Neutrophil (primary cell): ENCODE results near the gene FOSB.

Experiments
- H3K27ac ChIP-seq: fragments of 200-600 bp; sonication (generic); 2 replicates; pipeline ENCODE4 v1.5.1; 2016; ENCODE audit warnings: mild to moderate bottlenecking, moderate library complexity
- H3K27me3 ChIP-seq: fragments of 200-600 bp; sonication (generic); 2 replicates; pipeline ENCODE4 v1.6.0; 2016; ENCODE audit warnings: mild to moderate bottlenecking
- H3K36me3 ChIP-seq: fragments of 200-600 bp; sonication (generic); 2 replicates; pipeline ENCODE4 v1.5.1; 2017
- H3K4me1 ChIP-seq, 2 experiments: fragments of 200-600 bp in 1 of 2; sonication (generic) in 1 of 2; 1 replicate in 1 of 2; 2 replicates in 1 of 2; pipeline versions ENCODE4 v1.5.1 to v1.6.1; 2013 to 2016; ENCODE audit warnings: low read depth in 1 of 2, low read length in 1 of 2, mild to moderate bottlenecking in 1 of 2, moderate library complexity in 1 of 2; ENCODE audit not compliant: control insufficient read depth in 1 of 2, insufficient read depth in 1 of 2
- H3K4me3 ChIP-seq, 2 experiments: fragments of 200-600 bp in 1 of 2; sonication (generic) in 1 of 2; 1 replicate in 1 of 2; 2 replicates in 1 of 2; pipeline ENCODE4 v1.5.1; 2013 to 2016; ENCODE audit warnings: low read depth in 1 of 2, low read length in 1 of 2, mild to moderate bottlenecking in 1 of 2, moderate library complexity in 1 of 2
- H3K9me3 ChIP-seq: fragments of 200-600 bp; sonication (generic); 2 replicates; pipeline ENCODE4 v1.5.1; 2016
- CTCF ChIP-seq: fragments of 200-600 bp; sonication (generic); IDR thresholded peaks from 2 replicates; pipeline ENCODE4 v1.5.1; 2016; ENCODE audit warnings: antibody characterized with exemption

The FOSB gene

GRCh38 chr19:45448887-45449299, 18.9 kb upstream of the FOSB start:
- H3K27ac ChIP-seq, result no peak overlapping the region
- no peak overlapping the region for H3K4me3 ChIP-seq
- H3K9me3 ChIP-seq, result no peaks in the 10 kb centered on the region
- peaks cover 48% of the 10 kb centered on the region for H3K27me3 ChIP-seq
- TF ChIP-seq CTCF, result no peak
- H3K4me1 ChIP-seq, result peaks cover 34 to 38% of the 10 kb centered on the region in 2 experiments
- no peaks in the 10 kb centered on the region for H3K36me3 ChIP-seq

GRCh38 chr19:45450012-45450333, 17.8 kb upstream of the FOSB start:
- peaks cover 47% of the 10 kb centered on the region for H3K27me3 ChIP-seq
- H3K27ac ChIP-seq, result peak overlapping the region; percentile 94
- no peaks in the 10 kb centered on the region for H3K36me3 ChIP-seq
- H3K9me3 ChIP-seq, result no peaks in the 10 kb centered on the region
- H3K4me3 ChIP-seq, result peak overlapping the region; percentile 67 to 80
- no peak for TF ChIP-seq CTCF
- H3K4me1 ChIP-seq, result peaks cover 25 to 28% of the 10 kb centered on the region in 2 experiments

- no peaks in the 10 kb centered on the region for H3K36me3 ChIP-seq
- H3K27ac ChIP-seq, result peak overlapping the region; percentile 94
- TF ChIP-seq CTCF, result no peak
- no peaks in the 10 kb centered on the region for H3K9me3 ChIP-seq
- peaks cover 33 to 35% of the 10 kb centered on the region in 2 experiments for H3K4me1 ChIP-seq
- peak overlapping the region; percentile 67 to 80 for H3K4me3 ChIP-seq
- peaks cover 54% of the 10 kb centered on the region for H3K27me3 ChIP-seq
Measured at GRCh38 chr19:45451131-45451849, 16.5 kb upstream of the FOSB start.

- no peak for TF ChIP-seq CTCF
- peaks cover 37 to 39% of the 10 kb centered on the region in 2 experiments for H3K4me1 ChIP-seq
- H3K27me3 ChIP-seq, result peaks cover 54% of the 10 kb centered on the region
- peak overlapping the region; percentile 94 for H3K27ac ChIP-seq
- H3K36me3 ChIP-seq, result no peaks in the 10 kb centered on the region
- no peaks in the 10 kb centered on the region for H3K9me3 ChIP-seq
- H3K4me3 ChIP-seq, result no peak overlapping the region
Measured at GRCh38 chr19:45451850-45452387, 15.9 kb upstream of the FOSB start.

- Histone ChIP-seq H3K4me1 (peaks cover 21 to 22% of the 10 kb centered on the region in 2 experiments), H3K9me3 (no peaks in the 10 kb centered on the region), H3K4me3 (peak overlapping the region; percentile 21 to 28), H3K27ac (peak overlapping the region; percentile 64), H3K27me3 (peaks cover 59% of the 10 kb centered on the region), H3K36me3 (no peaks in the 10 kb centered on the region)
- TF ChIP-seq CTCF, result peak; percentile 20
Measured at GRCh38 chr19:45455707-45456499, 11.9 kb upstream of the FOSB start.
